Measurements from ENCODE around the gene RPRD1A. TPM values are rescaled to one million over a fixed set of nuclear protein-coding genes. Genes with fewer than 3 reads are reported as not detected.

Gene RPRD1A
- total RNA-seq, 2 experiments from 2014 or later: 21.8 to 25.1 TPM

GRCh38 chr18:36031903-36032302 is 35.5 kb downstream of the RPRD1A start:
- Mint-ChIP-seq H3K4me1 (ENCODE audit: low read depth) (peaks cover 56% of the 10 kb centered on the region), H3K36me3 (ENCODE audit: low read depth) (peaks cover 63% of the 10 kb centered on the region), H3K9me3 (no peaks in the 10 kb centered on the region), H3K4me3 (no peak overlapping the region), H3K27me3 (no peaks in the 10 kb centered on the region), H3K27ac (peak overlapping the region; percentile 48)
- DNase-seq (no peak), ATAC-seq (ENCODE audit: poor library complexity) (no peak)
- ChIA-PET POLR2A (no interaction called here), CTCF (no interaction called here)
- H3K27ac ChIP-seq (ENCODE audit: low read depth in 1 of 2, low read length in 2 of 2): no peak overlapping the region
- H3K4me3 ChIP-seq (ENCODE audit: low read length): no peak overlapping the region
- H3K36me3 ChIP-seq (ENCODE audit: insufficient read depth, low read length): peaks cover 35% of the 10 kb centered on the region
- H3K27me3 ChIP-seq (ENCODE audit: control insufficient read depth in 1 of 2, insufficient read depth in 2 of 2, low read length in 2 of 2): no peaks in the 10 kb centered on the region
- TF ChIP-seq, protein P1, sequence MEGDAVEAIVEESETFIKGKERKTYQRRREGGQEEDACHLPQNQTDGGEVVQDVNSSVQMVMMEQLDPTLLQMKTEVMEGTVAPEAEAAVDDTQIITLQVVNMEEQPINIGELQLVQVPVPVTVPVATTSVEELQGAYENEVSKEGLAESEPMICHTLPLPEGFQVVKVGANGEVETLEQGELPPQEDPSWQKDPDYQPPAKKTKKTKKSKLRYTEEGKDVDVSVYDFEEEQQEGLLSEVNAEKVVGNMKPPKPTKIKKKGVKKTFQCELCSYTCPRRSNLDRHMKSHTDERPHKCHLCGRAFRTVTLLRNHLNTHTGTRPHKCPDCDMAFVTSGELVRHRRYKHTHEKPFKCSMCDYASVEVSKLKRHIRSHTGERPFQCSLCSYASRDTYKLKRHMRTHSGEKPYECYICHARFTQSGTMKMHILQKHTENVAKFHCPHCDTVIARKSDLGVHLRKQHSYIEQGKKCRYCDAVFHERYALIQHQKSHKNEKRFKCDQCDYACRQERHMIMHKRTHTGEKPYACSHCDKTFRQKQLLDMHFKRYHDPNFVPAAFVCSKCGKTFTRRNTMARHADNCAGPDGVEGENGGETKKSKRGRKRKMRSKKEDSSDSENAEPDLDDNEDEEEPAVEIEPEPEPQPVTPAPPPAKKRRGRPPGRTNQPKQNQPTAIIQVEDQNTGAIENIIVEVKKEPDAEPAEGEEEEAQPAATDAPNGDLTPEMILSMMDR (IDR thresholded peaks at IDR 0.05): no peak
- intact Hi-C loops (cut with DNase I, micrococcal nuclease): no loop called here
- H3K9me3 ChIP-seq (ENCODE audit: control insufficient read depth in 1 of 2, insufficient read depth in 1 of 2, low read length in 2 of 2): no peaks in the 10 kb centered on the region
- H3K4me1 ChIP-seq (ENCODE audit: insufficient read depth, low read length): no peaks in the 10 kb centered on the region

DNA sequence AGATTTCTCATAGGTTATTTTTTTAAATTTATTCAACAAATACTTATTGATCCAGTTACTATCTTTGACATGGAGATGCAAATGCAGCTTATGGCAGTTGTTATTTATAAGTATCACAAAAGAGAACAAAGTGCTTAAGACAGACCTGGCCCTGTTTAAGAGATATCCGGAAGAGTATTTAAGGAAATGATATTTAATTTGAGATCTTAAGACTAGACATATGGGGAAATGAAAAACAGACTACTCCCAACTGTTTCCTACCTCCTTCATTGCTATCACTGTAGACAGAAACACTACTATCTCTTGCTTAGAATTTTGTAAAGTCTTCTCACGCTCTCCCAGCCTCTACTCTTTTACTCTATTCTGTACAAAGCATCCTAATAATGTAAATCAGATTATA is 36.0 kb downstream of the RPRD1A start:
- POLR2A ChIA-PET: no interaction called here
- TF ChIP-seq, protein P1 (IDR thresholded peaks at IDR 0.05): no peak
- Histone ChIP-seq H3K9me3 (ENCODE audit: control insufficient read depth in 1 of 2, insufficient read depth in 1 of 2, low read length in 2 of 2) (no peaks in the 10 kb centered on the region), H3K27me3 (ENCODE audit: control insufficient read depth in 1 of 2, insufficient read depth in 2 of 2, low read length in 2 of 2) (no peaks in the 10 kb centered on the region), H3K4me3 (ENCODE audit: low read length) (no peak overlapping the region), H3K4me1 (ENCODE audit: insufficient read depth, low read length) (no peaks in the 10 kb centered on the region), H3K27ac (ENCODE audit: low read depth in 1 of 2, low read length in 2 of 2) (no peak overlapping the region), H3K36me3 (ENCODE audit: insufficient read depth, low read length) (peaks cover 38% of the 10 kb centered on the region)
- no peaks in the 10 kb centered on the region for H3K9me3 Mint-ChIP-seq
- no peak overlapping the region for H3K4me3 Mint-ChIP-seq
- CTCF ChIA-PET: no interaction called here
- peaks cover 64% of the 10 kb centered on the region for H3K36me3 Mint-ChIP-seq (ENCODE audit: low read depth)
- peaks cover 56% of the 10 kb centered on the region for H3K4me1 Mint-ChIP-seq (ENCODE audit: low read depth)
- DNase-seq: no peak
- H3K27ac Mint-ChIP-seq: peak overlapping the region; percentile 48
- no peak for ATAC-seq (ENCODE audit: poor library complexity)
- H3K27me3 Mint-ChIP-seq: no peaks in the 10 kb centered on the region
- intact Hi-C loops (cut with DNase I, micrococcal nuclease): no loop called here

DNA sequence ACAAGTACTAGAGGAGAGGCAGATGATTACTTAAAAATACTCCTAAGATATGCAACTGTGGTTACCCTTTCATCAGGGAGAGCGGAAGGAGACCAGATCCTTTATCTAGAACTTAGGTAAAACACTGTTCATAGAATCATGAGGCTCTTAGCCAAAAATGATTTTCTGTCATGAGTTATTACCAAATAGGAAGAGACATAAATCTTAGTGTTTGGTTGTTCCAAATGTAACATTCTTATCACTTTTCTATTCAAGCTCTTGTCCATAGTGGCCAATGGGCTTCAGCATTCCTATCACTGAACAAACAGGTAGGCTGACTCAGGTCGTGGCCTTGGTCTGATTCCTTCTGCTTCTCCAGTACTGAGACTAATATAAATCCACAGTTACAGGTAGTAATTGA is 38.5 kb downstream of the RPRD1A start:
- CTCF ChIA-PET: interaction anchor here (0.6 to 1.0 kb wide), 3 partner anchors 255 to 256 kb away, joined by 3 to 4 read pairs (median 4); no protein-coding TSS in a partner anchor
- H3K36me3 ChIP-seq (ENCODE audit: insufficient read depth, low read length): peaks cover 55% of the 10 kb centered on the region
- H3K27me3 Mint-ChIP-seq: no peaks in the 10 kb centered on the region
- H3K4me3 ChIP-seq (ENCODE audit: low read length): no peak overlapping the region
- no peaks in the 10 kb centered on the region for H3K4me1 ChIP-seq (ENCODE audit: insufficient read depth, low read length)
- TF ChIP-seq, protein P1 (IDR thresholded peaks at IDR 0.05): no peak
- H3K4me3 Mint-ChIP-seq: no peak overlapping the region
- peak overlapping the region; percentile 43 for H3K27ac Mint-ChIP-seq
- H3K9me3 Mint-ChIP-seq: no peaks in the 10 kb centered on the region
- ATAC-seq (ENCODE audit: poor library complexity): peak; percentile 44
- H3K36me3 Mint-ChIP-seq (ENCODE audit: low read depth): peaks cover 79% of the 10 kb centered on the region
- no peaks in the 10 kb centered on the region for H3K27me3 ChIP-seq (ENCODE audit: control insufficient read depth in 1 of 2, insufficient read depth in 2 of 2, low read length in 2 of 2)
- DNase-seq: no peak
- no peaks in the 10 kb centered on the region for H3K9me3 ChIP-seq (ENCODE audit: control insufficient read depth in 1 of 2, insufficient read depth in 1 of 2, low read length in 2 of 2)
- POLR2A ChIA-PET: no interaction called here
- H3K27ac ChIP-seq (ENCODE audit: low read depth in 1 of 2, low read length in 2 of 2): no peak overlapping the region
- intact Hi-C loops (cut with DNase I, micrococcal nuclease): no loop called here
- peaks cover 46% of the 10 kb centered on the region for H3K4me1 Mint-ChIP-seq (ENCODE audit: low read depth)
